GM23338 (cell line): ENCODE measurements around the gene PRSS33. TPM values are rescaled to one million over a fixed set of nuclear protein-coding genes. Genes with fewer than 3 reads are reported as not detected.

ENCODE experiments used
- ATAC-seq: fragments of 200-7000 bp; cut with Tn5 transposase; 3 replicates; pipeline ENCODE4 v1.9.1; 2020
- DNase-seq: peaks from one replicate; pipeline ENCODE4 v3.0.0-alpha.2; 2015; ENCODE audit warnings: low spot score
- H2AFZ ChIP-seq: fragments of 200-600 bp; sonication (generic); 2 replicates; pipeline ENCODE4 v1.8.0; 2016; ENCODE audit warnings: antibody characterized with exemption, mild to moderate bottlenecking, moderate library complexity
- H3F3A ChIP-seq: fragments of 200-600 bp; sonication (generic); replicated peaks from 2 replicates; pipeline ENCODE4 v1.8.0; 2017; ENCODE audit warnings: antibody characterized with exemption, mixed run types, low read depth
- H3K27ac ChIP-seq: fragments of 200-600 bp; sonication (generic); 2 replicates; pipeline ENCODE4 v1.6.1; 2016; ENCODE audit warnings: low read depth
- H3K27me3 ChIP-seq: fragments of 200-600 bp; sonication (generic); 2 replicates; pipeline ENCODE4 v1.8.0; 2016; ENCODE audit warnings: mild to moderate bottlenecking, mixed run types, moderate library complexity; ENCODE audit not compliant: insufficient read depth
- H3K36me3 ChIP-seq: fragments of 200-600 bp; sonication (generic); 2 replicates; pipeline ENCODE4 v1.8.0; 2016; ENCODE audit warnings: mild to moderate bottlenecking; ENCODE audit not compliant: insufficient read depth
- H3K4me1 ChIP-seq: fragments of 200-600 bp; sonication (generic); 2 replicates; pipeline ENCODE4 v1.8.0; 2016; ENCODE audit warnings: mild to moderate bottlenecking, moderate library complexity; ENCODE audit not compliant: insufficient read depth
- H3K4me2 ChIP-seq: fragments of 200-600 bp; sonication (generic); 2 replicates; pipeline ENCODE4 v1.7.1; 2017; ENCODE audit warnings: mixed run types
- H3K4me3 ChIP-seq: fragments of 200-600 bp; sonication (generic); 2 replicates; pipeline ENCODE4 v1.6.1; 2016; ENCODE audit warnings: mixed run types
- H3K79me2 ChIP-seq: fragments of 200-600 bp; sonication (generic); replicated peaks from 2 replicates; pipeline ENCODE4 v1.8.0; 2017; ENCODE audit warnings: mild to moderate bottlenecking; ENCODE audit not compliant: insufficient read depth
- H3K9me2 ChIP-seq: fragments of 200-600 bp; sonication (generic); 2 replicates; pipeline ENCODE4 v1.8.0; 2017; ENCODE audit not compliant: insufficient read depth
- H4K20me1 ChIP-seq: fragments of 200-600 bp; sonication (generic); replicated peaks from 2 replicates; pipeline ENCODE4 v1.8.0; 2017; ENCODE audit warnings: mild to moderate bottlenecking; ENCODE audit not compliant: insufficient read depth
- H3K27ac Mint-ChIP-seq: 2 replicates; pipeline ENCODE4 v1.8.0; 2020; ENCODE audit warnings: inconsistent platforms, mild to moderate bottlenecking, moderate library complexity, mixed read lengths
- H3K27me3 Mint-ChIP-seq: 3 replicates; pipeline ENCODE4 v1.8.0; 2022; ENCODE audit warnings: low read depth, mild to moderate bottlenecking, moderate library complexity, mixed read lengths, inconsistent platforms; ENCODE audit not compliant: insufficient read depth, poor library complexity
- H3K36me3 Mint-ChIP-seq: 3 replicates; pipeline ENCODE4 v1.8.0; 2021; ENCODE audit warnings: low read depth, mild to moderate bottlenecking, inconsistent platforms, moderate library complexity, mixed read lengths
- H3K4me1 Mint-ChIP-seq: 3 replicates; pipeline ENCODE4 v1.8.0; 2020; ENCODE audit warnings: mild to moderate bottlenecking, inconsistent platforms, mixed read lengths
- H3K4me3 Mint-ChIP-seq: 3 replicates; pipeline ENCODE4 v1.8.0; 2021; ENCODE audit warnings: moderate library complexity, mild to moderate bottlenecking, inconsistent platforms, mixed read lengths
- H3K9me3 Mint-ChIP-seq: 3 replicates; pipeline ENCODE4 v1.8.0; 2020; ENCODE audit warnings: moderate library complexity, mild to moderate bottlenecking, inconsistent platforms, mixed read lengths
- CREB1 ChIP-seq: fragments of 250-450 bp; sonication (Bioruptor Pico); IDR thresholded peaks from 2 replicates; pipeline ENCODE4 v1.5.0; 2020; ENCODE audit warnings: low read depth, mild to moderate bottlenecking, moderate library complexity
- CTCF ChIP-seq, 2 experiments: fragments of 200-600 bp in 1 of 2; sonication (generic) in 1 of 2; conservative IDR thresholded peaks; 2 replicates each; pipeline versions ENCODE4 v1.5.1 to v1.6.1; 2016 to 2017; ENCODE audit warnings: antibody characterized with exemption in 2 of 2, low read depth in 2 of 2, mild to moderate bottlenecking in 2 of 2, moderate library complexity in 1 of 2
- ETS1 ChIP-seq: IDR thresholded peaks from 2 replicates; pipeline ENCODE4 v1.6.1; 2016; ENCODE audit warnings: antibody characterized with exemption
- EZH2 ChIP-seq: fragments of 200-600 bp; sonication (generic); IDR thresholded peaks from one replicate; pipeline ENCODE4 v1.8.0; 2017; ENCODE audit warnings: antibody characterized with exemption, mild to moderate bottlenecking, low read depth; ENCODE audit not compliant: unreplicated experiment
- EZH2phosphoT487 ChIP-seq: fragments of 200-600 bp; sonication (generic); IDR thresholded peaks from one replicate; pipeline ENCODE4 v1.8.1; 2018; ENCODE audit warnings: antibody characterized with exemption; ENCODE audit not compliant: unreplicated experiment
- JUNB ChIP-seq: IDR thresholded peaks from one replicate; pipeline ENCODE4 v1.6.1; 2016; ENCODE audit warnings: antibody characterized with exemption; ENCODE audit not compliant: unreplicated experiment
- NANOG ChIP-seq: IDR thresholded peaks from 2 replicates; pipeline ENCODE4 v1.6.1; 2016; ENCODE audit warnings: antibody characterized with exemption, borderline replicate concordance
- POLR2AphosphoS5 ChIP-seq: IDR thresholded peaks from 2 replicates; pipeline ENCODE4 v1.6.1; 2016; ENCODE audit warnings: antibody characterized with exemption, low read depth
- REST ChIP-seq: IDR thresholded peaks from one replicate; pipeline ENCODE4 v1.6.1; 2018; ENCODE audit warnings: antibody characterized with exemption; ENCODE audit not compliant: unreplicated experiment
- STAT1 ChIP-seq: IDR thresholded peaks from one replicate; pipeline ENCODE4 v1.6.1; 2016; ENCODE audit warnings: antibody characterized with exemption; ENCODE audit not compliant: unreplicated experiment
- ZNF114 ChIP-seq: fragments of 250-450 bp; sonication (Bioruptor Pico); IDR thresholded peaks from 2 replicates; pipeline ENCODE4 v1.5.0; 2020; ENCODE audit warnings: mild to moderate bottlenecking, moderate library complexity
- ZNF331 ChIP-seq: fragments of 250-450 bp; sonication (Bioruptor Pico); IDR thresholded peaks from 2 replicates; pipeline ENCODE4 v1.5.0; 2020; ENCODE audit warnings: low read depth, mild to moderate bottlenecking, moderate library complexity
- ZNF462 ChIP-seq: fragments of 250-450 bp; sonication (Bioruptor Pico); IDR thresholded peaks from 2 replicates; pipeline ENCODE4 v1.5.0; 2020; ENCODE audit warnings: mild to moderate bottlenecking, moderate library complexity
- polyA plus RNA-seq: library from polyadenylated mRNA; unstranded; fragments of >200 nt; fragmentation: Nextera tagmentation; extraction: Ambion mirVana; gene quantifications from 2 replicates; pipeline ENCODE4 v1.2.1, GENCODE V29; 2016
- total RNA-seq: library from RNA; depleted of rRNA; stranded (reverse); fragments of >200 nt; shearing (Covaris generic); gene quantifications from 2 replicates; pipeline ENCODE4 v1.2.3, GENCODE V29; 2014

PRSS33 gene
- total and polyA plus RNA-seq, 2 experiments from 2014 or later, result 0.24 to 1.4 TPM

GRCh38 chr16:2776500-2777139 is 10.7 kb downstream of the PRSS33 start:
- Histone ChIP-seq H3K4me2 (peak overlapping the region; percentile 78), H3K27ac (no peak overlapping the region), H3K36me3 (0 out of 2 replicates have a peak, but pooled peaks cover 3% of the 10 kb centered on the region), H3K9me2 (no peaks in the 10 kb centered on the region), H3K4me1 (peaks cover 14% of the 10 kb centered on the region), H3K27me3 (no peaks in the 10 kb centered on the region), H3K79me2 (peaks cover 26% of the 10 kb centered on the region), H3F3A (peaks cover 32% of the 10 kb centered on the region), H3K4me3 (peak overlapping the region; percentile 91), H4K20me1 (peaks cover 11% of the 10 kb centered on the region), H2AFZ (no peak overlapping the region)
- Mint-ChIP-seq H3K9me3 (no peaks in the 10 kb centered on the region; the same call in 1 of the 3 replicates), H3K4me1 (peaks cover 25% of the 10 kb centered on the region), H3K4me3 (peak overlapping the region; percentile 92), H3K36me3 (peaks cover 42% of the 10 kb centered on the region), H3K27ac (peak overlapping the region; percentile 91), H3K27me3 (peaks cover 31% of the 10 kb centered on the region)
- DNase-seq (peak; percentile 48), ATAC-seq (peak; percentile 1; the same call in 1 of the 3 replicates)
- no peak for TF ChIP-seq JUNB
- no peak for TF ChIP-seq POLR2AphosphoS5
- TF ChIP-seq NANOG, result no peak
- TF ChIP-seq REST, result no peak
- TF ChIP-seq ZNF462 (CRISPR knock-in tag), result no peak
- no peak for TF ChIP-seq CTCF (conservative IDR thresholded peaks at IDR 0.05; ENCODE audit: low read depth in 2 of 2)
- TF ChIP-seq ETS1, result no peak
- no peak for TF ChIP-seq EZH2
- no peak for TF ChIP-seq ZNF331
- no peak for TF ChIP-seq EZH2phosphoT487
- no peak for TF ChIP-seq STAT1
- TF ChIP-seq ZNF114 (CRISPR knock-in tag), result no peak
- TF ChIP-seq CREB1 (CRISPR knock-in tag), result no peak
